H9 (cell line): ENCODE measurements around the gene CMSS1. TPM values are rescaled to one million over a fixed set of nuclear protein-coding genes. Genes with fewer than 3 reads are reported as not detected.

Experiments used
- DNase-seq: peaks from one replicate; pipeline ENCODE4 v3.0.0-alpha.2; 2017
- H2AFZ ChIP-seq: one replicate; pipeline ENCODE4 v1.6.1; 2013; ENCODE audit warnings: mild to moderate bottlenecking, low read length, control low read depth, moderate library complexity
- H2AK5ac ChIP-seq: 2 replicates; pipeline ENCODE4 v1.6.1; 2013; ENCODE audit warnings: low read length, control low read depth, mixed read lengths; ENCODE audit not compliant: insufficient read length
- H2BK120ac ChIP-seq: one replicate; pipeline ENCODE4 v1.6.1; 2013; ENCODE audit warnings: low read depth, mild to moderate bottlenecking, low read length, control low read depth, inconsistent platforms; ENCODE audit not compliant: poor library complexity, severe bottlenecking
- H2BK12ac ChIP-seq: 2 replicates; pipeline ENCODE4 v1.6.1; 2013; ENCODE audit warnings: low read length, control low read depth, mixed read lengths, low read depth; ENCODE audit not compliant: insufficient read length
- H2BK15ac ChIP-seq: 2 replicates; pipeline ENCODE4 v1.6.1; 2013; ENCODE audit warnings: low read depth, low read length, control low read depth
- H2BK20ac ChIP-seq: one replicate; pipeline ENCODE4 v1.6.1; 2013; ENCODE audit warnings: low read depth, mild to moderate bottlenecking, low read length, control low read depth, inconsistent platforms; ENCODE audit not compliant: poor library complexity, severe bottlenecking
- H2BK5ac ChIP-seq: 2 replicates; pipeline ENCODE4 v1.6.1; 2013; ENCODE audit warnings: low read length, control low read depth, mixed read lengths; ENCODE audit not compliant: insufficient read length
- H3K14ac ChIP-seq: 2 replicates; pipeline ENCODE4 v1.6.1; 2013; ENCODE audit warnings: low read length, control low read depth; ENCODE audit not compliant: insufficient read depth
- H3K18ac ChIP-seq: 2 replicates; pipeline ENCODE4 v1.6.1; 2013; ENCODE audit warnings: low read depth, mild to moderate bottlenecking, mixed read lengths, low read length, control low read depth; ENCODE audit not compliant: insufficient read length
- H3K23ac ChIP-seq: 2 replicates; pipeline ENCODE4 v1.6.1; 2013; ENCODE audit warnings: low read length, control low read depth, mixed read lengths, low read depth; ENCODE audit not compliant: insufficient read length
- H3K23me2 ChIP-seq: 2 replicates; pipeline ENCODE4 v1.6.1; 2013; ENCODE audit warnings: low read depth, mild to moderate bottlenecking, mixed read lengths, low read length, control low read depth; ENCODE audit not compliant: insufficient read length, poor library complexity, severe bottlenecking
- H3K27ac ChIP-seq: 2 replicates; pipeline ENCODE4 v1.5.1; 2013; ENCODE audit warnings: low read length, control low read depth, mixed read lengths, low read depth; ENCODE audit not compliant: insufficient read length
- H3K27me3 ChIP-seq: 2 replicates; pipeline ENCODE4 v1.6.1; 2013; ENCODE audit warnings: low read length, control low read depth, inconsistent platforms; ENCODE audit not compliant: insufficient read depth
- H3K4ac ChIP-seq: 2 replicates; pipeline ENCODE4 v1.6.1; 2013; ENCODE audit warnings: low read depth, mild to moderate bottlenecking, control low read depth, inconsistent platforms, low read length, moderate library complexity
- H3K4me1 ChIP-seq: 2 replicates; pipeline ENCODE4 v1.6.1; 2013; ENCODE audit warnings: low read length, control low read depth, inconsistent platforms; ENCODE audit not compliant: insufficient read depth
- H3K4me2 ChIP-seq: 2 replicates; pipeline ENCODE4 v1.6.1; 2013; ENCODE audit warnings: low read length, control low read depth, mixed read lengths; ENCODE audit not compliant: insufficient read length, insufficient read depth
- H3K56ac ChIP-seq: 2 replicates; pipeline ENCODE4 v1.6.1; 2013; ENCODE audit warnings: low read depth, mild to moderate bottlenecking, mixed read lengths, low read length, control low read depth; ENCODE audit not compliant: insufficient read length
- H3K79me1 ChIP-seq: 2 replicates; pipeline ENCODE4 v1.6.1; 2013; ENCODE audit warnings: low read depth, mild to moderate bottlenecking, moderate library complexity, low read length, control low read depth, inconsistent platforms; ENCODE audit not compliant: insufficient read depth, poor library complexity, severe bottlenecking
- H3K79me2 ChIP-seq: 2 replicates; pipeline ENCODE4 v1.6.1; 2013; ENCODE audit warnings: low read length, control low read depth, inconsistent platforms; ENCODE audit not compliant: insufficient read depth
- H3K9ac ChIP-seq: 2 replicates; pipeline ENCODE4 v1.6.1; 2013; ENCODE audit warnings: low read length, control low read depth, mixed read lengths; ENCODE audit not compliant: insufficient read length; ENCODE audit errors: extremely low read depth
- H3K9me3 ChIP-seq: one replicate; pipeline ENCODE4 v1.6.1; 2013; ENCODE audit warnings: low read depth, low read length, inconsistent platforms; ENCODE audit not compliant: control insufficient read depth
- H3T11ph ChIP-seq: one replicate; pipeline ENCODE4 v1.6.1; 2013; ENCODE audit warnings: mild to moderate bottlenecking, low read length, control low read depth, inconsistent platforms
- H4K20me1 ChIP-seq: one replicate; pipeline ENCODE4 v1.6.1; 2013; ENCODE audit not compliant: control insufficient read depth, insufficient read length, insufficient read depth
- H4K5ac ChIP-seq: 2 replicates; pipeline ENCODE4 v1.6.1; 2013; ENCODE audit warnings: low read depth, mild to moderate bottlenecking, mixed read lengths, low read length, control low read depth; ENCODE audit not compliant: insufficient read length
- H4K8ac ChIP-seq: replicated peaks from 2 replicates; pipeline ENCODE4 v1.6.1; 2013; ENCODE audit warnings: low read length, control low read depth, mixed read lengths, low read depth; ENCODE audit not compliant: insufficient read length
- H4K91ac ChIP-seq: 2 replicates; pipeline ENCODE4 v1.6.1; 2013; ENCODE audit warnings: low read depth, mild to moderate bottlenecking, moderate library complexity, mixed read lengths, low read length, control low read depth; ENCODE audit not compliant: insufficient read length
- H3K27ac Mint-ChIP-seq, 3 experiments: 2 replicates in 2 of 3; 3 replicates in 1 of 3; pipeline ENCODE4 v1.8.0; 2020 to 2021; ENCODE audit warnings: mixed read lengths in 3 of 3, mild to moderate bottlenecking in 1 of 3, moderate library complexity in 1 of 3
- H3K27me3 Mint-ChIP-seq: 2 replicates; pipeline ENCODE4 v1.8.0; 2021; ENCODE audit warnings: low read depth, mild to moderate bottlenecking, moderate library complexity, mixed read lengths
- H3K36me3 Mint-ChIP-seq, 3 experiments: 2 replicates in 2 of 3; 3 replicates in 1 of 3; pipeline ENCODE4 v1.8.0; 2020 to 2021; ENCODE audit warnings: low read depth in 3 of 3, mixed read lengths in 3 of 3; ENCODE audit not compliant: insufficient read depth in 1 of 3
- H3K4me1 Mint-ChIP-seq, 2 experiments: 2 replicates each; pipeline ENCODE4 v1.8.0; 2020; ENCODE audit warnings: mixed read lengths in 2 of 2
- H3K4me3 Mint-ChIP-seq, 2 experiments: 2 replicates in 1 of 2; 3 replicates in 1 of 2; pipeline ENCODE4 v1.8.0; 2020 to 2021; ENCODE audit warnings: mild to moderate bottlenecking in 2 of 2, mixed read lengths in 2 of 2, moderate library complexity in 1 of 2
- H3K9me3 Mint-ChIP-seq, 2 experiments: 2 replicates in 1 of 2; 3 replicates in 1 of 2; pipeline ENCODE4 v1.8.0; 2020; ENCODE audit warnings: mild to moderate bottlenecking in 2 of 2, mixed read lengths in 2 of 2, moderate library complexity in 1 of 2
- CTCF ChIP-seq: fragments of 200-600 bp; sonication (generic); conservative IDR thresholded peaks from 3 replicates; pipeline ENCODE4 v1.8.0; 2021; ENCODE audit warnings: antibody characterized with exemption, mild to moderate bottlenecking
- WGBS: extraction: QIAGEN DNeasy Blood & Tissue Kit; methylation state at CpG from one replicate; pipeline ENCODE4 v1.1.7; 2013; ENCODE audit warnings: missing lambda C conversion rate, low lambda C conversion rate, mixed read lengths; ENCODE audit not compliant: insufficient read length; ENCODE audit errors: extremely low coverage; 5-methylcytosine and 5-hydroxymethylcytosine counted together
- total RNA-seq: library from RNA; stranded (reverse); gene quantifications from 2 replicates; pipeline ENCODE4 v1.2.1, GENCODE V29; 2021

CMSS1 gene
- total RNA-seq, 1 experiment from 2014 or later = 61.8 TPM

GRCh38 chr3:99997293-99997692, 179.6 kb downstream of the CMSS1 start:
- no peaks in the 10 kb centered on the region for H3K27me3 ChIP-seq
- no peak overlapping the region for H3T11ph ChIP-seq
- H4K20me1 ChIP-seq = no peaks in the 10 kb centered on the region
- WGBS = no CpG with 5 or more reads among the region's 2 CpGs
- no peak for TF ChIP-seq CTCF
- H2BK120ac ChIP-seq = no peak overlapping the region
- H3K14ac ChIP-seq = no peak overlapping the region
- H3K79me2 ChIP-seq = no peaks in the 10 kb centered on the region
- no peaks in the 10 kb centered on the region for H3K27me3 Mint-ChIP-seq
- H2BK12ac ChIP-seq = no peak overlapping the region
- no peak overlapping the region for H3K9ac ChIP-seq
- H4K91ac ChIP-seq = no peak overlapping the region
- H3K4me3 Mint-ChIP-seq = no peak overlapping the region
- no peak overlapping the region for H4K5ac ChIP-seq
- no peak overlapping the region for H3K23ac ChIP-seq
- H3K4me2 ChIP-seq = no peak overlapping the region
- no peak overlapping the region for H2BK15ac ChIP-seq
- no peak overlapping the region for H3K4ac ChIP-seq
- peaks cover 23 to 33% (median 30%) of the 10 kb centered on the region in 3 experiments for H3K36me3 Mint-ChIP-seq
- no peaks in the 10 kb centered on the region; the same call in 1 of the 2 replicates for H3K4me1 ChIP-seq
- H3K27ac Mint-ChIP-seq = no peak overlapping the region
- no peak overlapping the region for H4K8ac ChIP-seq
- no peak overlapping the region for H3K18ac ChIP-seq
- H2AK5ac ChIP-seq = no peak overlapping the region
- H3K56ac ChIP-seq = no peak overlapping the region
- no peaks in the 10 kb centered on the region for H3K79me1 ChIP-seq
- no peaks in the 10 kb centered on the region for H3K9me3 ChIP-seq
- no peak overlapping the region for H2BK5ac ChIP-seq
- no peak overlapping the region for H2BK20ac ChIP-seq
- H3K9me3 Mint-ChIP-seq = peaks cover 22 to 32% of the 10 kb centered on the region in 2 experiments
- no peak overlapping the region for H3K27ac ChIP-seq
- no peak for DNase-seq
- peaks cover 2 to 15% of the 10 kb centered on the region in 2 experiments; a peak in 3 of 4 replicates for H3K4me1 Mint-ChIP-seq
- no peaks in the 10 kb centered on the region for H3K23me2 ChIP-seq
- no peak overlapping the region for H2AFZ ChIP-seq
